ENCODE measurements around the gene ATP8A2. TPM values are rescaled to one million over a fixed set of nuclear protein-coding genes. Genes with fewer than 3 reads are reported as not detected.
A peak's percentile ranks its signal among the peaks of the same experiment; 100 is the strongest.

ATP8A2 gene
- total and polyA plus RNA-seq, 12 donors = under 0.01 to 0.18 (median 0.10) TPM; not detected in 3

- ATAC-seq (no peak), DNase-seq (no peak)
- Histone ChIP-seq H3K27ac (no peak overlapping the region), H3K4me3 (no peak overlapping the region), H3K4me1 (peaks cover 0 to 67% (median 27%) of the 10 kb centered on the region in 9 donors), H3K36me3 (no peaks in the 10 kb centered on the region), H3K9me3 (no peaks in the 10 kb centered on the region), H3K27me3 (peaks cover 0 to 54% (median 17%) of the 10 kb centered on the region in 7 donors)
- TF ChIP-seq CTCF (IDR thresholded peaks at IDR 0.05) = no peak
- intact Hi-C loops (cut with DNase I) = no loop called here
- WGBS, 2 donors = 79 to 83% methylated on average over 22 of the region's 22 CpGs
Measured at GRCh38 chr13:26019881-26020870, 648.4 kb downstream of the ATP8A2 start.

GRCh38 chr13:26020891-26021290, 649.1 kb downstream of the ATP8A2 start:
- no peak overlapping the region for H3K27ac ChIP-seq
- no peaks in the 10 kb centered on the region for H3K36me3 ChIP-seq
- 92 to 94% methylated on average over 7 of the region's 7 CpGs for WGBS, 2 donors
- DNase-seq = no peak
- intact Hi-C loops (cut with DNase I) = no loop called here
- H3K9me3 ChIP-seq = no peaks in the 10 kb centered on the region
- H3K4me1 ChIP-seq = peaks cover 0 to 65% (median 27%) of the 10 kb centered on the region in 9 donors
- H3K27me3 ChIP-seq = peaks cover 0 to 56% (median 17%) of the 10 kb centered on the region in 7 donors
- no peak overlapping the region for H3K4me3 ChIP-seq
- ATAC-seq = no peak
- no peak for TF ChIP-seq CTCF (IDR thresholded peaks at IDR 0.05)

DNA sequence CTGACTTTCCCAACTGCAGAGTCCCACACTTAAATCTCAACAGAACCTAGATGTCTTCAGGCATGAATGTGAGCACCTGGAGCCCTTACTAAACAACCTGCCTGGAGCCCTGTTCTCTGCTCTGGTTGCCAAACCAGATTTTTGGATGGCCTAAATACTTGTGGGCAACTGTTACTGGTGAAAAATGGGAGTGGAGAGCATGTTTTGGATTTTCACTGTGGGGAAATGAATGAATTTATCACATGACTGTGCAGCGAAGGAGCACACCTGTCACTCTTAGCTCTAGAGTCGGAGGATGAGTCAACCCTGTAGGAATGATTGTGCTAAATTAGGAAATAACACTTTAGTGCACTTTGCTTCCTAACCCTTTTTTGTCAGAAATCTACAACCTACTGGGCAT, 649.7 kb downstream of the ATP8A2 start:
- TF ChIP-seq CTCF (IDR thresholded peaks at IDR 0.05) = no peak
- intact Hi-C loops (cut with DNase I) = no loop called here
- H3K36me3 ChIP-seq = no peaks in the 10 kb centered on the region
- ATAC-seq (no peak), DNase-seq (no peak)
- WGBS, 2 donors = 59 to 63% methylated on average over 2 of the region's 2 CpGs
- H3K27ac ChIP-seq = no peak overlapping the region
- H3K4me3 ChIP-seq = no peak overlapping the region
- peaks cover 0 to 59% (median 27%) of the 10 kb centered on the region in 9 donors for H3K4me1 ChIP-seq
- H3K9me3 ChIP-seq = no peaks in the 10 kb centered on the region
- peaks cover 0 to 56% (median 17%) of the 10 kb centered on the region in 7 donors for H3K27me3 ChIP-seq

GRCh38 chr13:26021956-26022355, 650.2 kb downstream of the ATP8A2 start:
- TF ChIP-seq CTCF (IDR thresholded peaks at IDR 0.05) = no peak
- no peaks in the 10 kb centered on the region for H3K36me3 ChIP-seq
- DNase-seq (no peak), ATAC-seq (no peak)
- H3K4me1 ChIP-seq = peaks cover 0 to 55% (median 27%) of the 10 kb centered on the region in 9 donors
- H3K4me3 ChIP-seq = no peak overlapping the region
- intact Hi-C loops (cut with DNase I) = no loop called here
- peaks cover 0 to 53% (median 17%) of the 10 kb centered on the region in 7 donors for H3K27me3 ChIP-seq
- no peaks in the 10 kb centered on the region for H3K9me3 ChIP-seq
- peak overlapping the region in 1 of 10 donors; percentile 28 for H3K27ac ChIP-seq
- 90 to 92% methylated on average over 3 of the region's 3 CpGs for WGBS, 2 donors
